ENCODE measurements around the gene SLC45A1. TPM values are rescaled to one million over a fixed set of nuclear protein-coding genes. Genes with fewer than 3 reads are reported as not detected.

The SLC45A1 gene
- total RNA-seq, 1 donor from 2014 or later: 0.49 TPM

- DNase-seq: no peak
Observed at GRCh38 chr1:8352886-8353785, 35.2 kb downstream of the SLC45A1 start.

GRCh38 chr1:8354038-8354437, 36.1 kb downstream of the SLC45A1 start:
- no peak for DNase-seq

GRCh38 chr1:8355439-8356255, 37.7 kb downstream of the SLC45A1 start:
- DNase-seq: no peak

- no peak for DNase-seq
Observed at GRCh38 chr1:8356256-8357209, 38.6 kb downstream of the SLC45A1 start.

GRCh38 chr1:8357329-8358101, 39.6 kb downstream of the SLC45A1 start:
- no peak for DNase-seq

GRCh38 chr1:8358241-8358896, 40.5 kb downstream of the SLC45A1 start:
- no peak for DNase-seq

- DNase-seq: no peak
Observed at GRCh38 chr1:8358897-8359616, 41.1 kb downstream of the SLC45A1 start.

GRCh38 chr1:8359617-8360481, 41.9 kb downstream of the SLC45A1 start:
- DNase-seq: no peak

- no peak for DNase-seq
Observed at GRCh38 chr1:8360493-8361197, 42.7 kb downstream of the SLC45A1 start.

GRCh38 chr1:8361198-8361849, 43.4 kb downstream of the SLC45A1 start:
- no peak for DNase-seq

GRCh38 chr1:8362701-8363101, 44.8 kb downstream of the SLC45A1 start:
- no peak for DNase-seq

GRCh38 chr1:8363186-8363766, 45.4 kb downstream of the SLC45A1 start:
- DNase-seq: no peak

GRCh38 chr1:8363767-8364301, 45.9 kb downstream of the SLC45A1 start:
- DNase-seq: no peak

- DNase-seq: no peak
Observed at GRCh38 chr1:8364528-8365442, 46.9 kb downstream of the SLC45A1 start.

- DNase-seq: no peak
Observed at GRCh38 chr1:8365661-8366362, 47.9 kb downstream of the SLC45A1 start.
